Measurements from ENCODE around the gene PLAC1. TPM values are rescaled to one million over a fixed set of nuclear protein-coding genes. Genes with fewer than 3 reads are reported as not detected.

The PLAC1 gene
- polyA plus RNA-seq, 12 donors = 0.76 to 4.0 (median 2.0) TPM; not detected in 2

DNA sequence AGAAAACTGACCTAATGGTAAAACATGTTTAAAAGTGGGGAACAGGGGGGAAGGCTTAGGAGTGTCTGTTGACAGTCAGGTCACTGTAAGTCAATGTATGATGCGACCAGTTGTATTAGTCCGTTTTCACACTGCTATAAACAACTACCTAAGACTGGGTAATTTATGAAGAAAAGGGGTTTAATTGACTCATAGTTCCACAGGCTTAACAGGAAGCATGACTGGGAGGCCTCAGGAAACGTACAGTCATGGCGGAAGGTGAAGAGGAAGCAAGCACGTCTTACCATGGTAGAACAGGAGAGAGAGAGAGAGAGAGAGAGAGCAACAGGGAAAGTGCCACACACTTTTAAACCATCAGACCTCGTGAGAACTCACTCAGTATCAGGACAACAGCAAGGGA, 13.0 kb upstream of the PLAC1 start:
- no peak for DNase-seq

DNA sequence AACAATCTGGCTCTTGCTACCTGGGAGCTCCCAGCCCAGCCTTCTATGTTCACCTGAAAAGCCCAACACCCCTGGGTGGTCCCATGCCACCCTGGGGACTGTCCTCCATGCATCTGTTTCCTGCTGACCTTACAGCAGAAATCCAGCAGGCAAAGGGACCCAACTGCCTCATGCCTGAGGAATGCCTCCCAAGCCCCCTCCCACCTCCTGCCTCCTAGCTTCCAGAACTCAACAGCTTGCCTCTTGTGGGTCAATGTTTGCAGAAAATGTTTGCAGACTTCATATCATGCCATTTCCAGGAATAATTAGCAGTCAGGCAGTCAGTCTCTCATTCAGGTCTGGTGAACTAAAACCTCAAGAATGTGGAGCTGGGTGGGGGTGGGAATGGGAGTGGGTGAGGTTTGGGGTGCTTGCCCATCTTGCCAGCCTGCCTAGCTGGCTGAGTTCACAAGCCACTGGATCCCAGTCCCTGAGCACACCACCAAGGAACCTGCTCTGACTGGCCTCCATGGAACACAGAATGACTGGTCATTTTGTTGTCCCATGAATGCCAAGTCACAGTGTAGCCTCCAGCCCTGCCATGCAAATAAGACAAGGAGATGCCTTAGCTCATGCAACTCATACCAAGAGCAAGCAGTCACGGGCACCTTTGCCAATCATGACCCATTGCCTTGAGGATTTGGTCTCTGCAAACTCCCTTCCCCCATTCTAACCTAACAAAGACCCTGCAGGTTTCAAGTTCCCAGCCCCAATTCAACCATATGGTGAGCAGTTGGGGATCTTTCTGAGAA, 12.1 kb upstream of the PLAC1 start:
- no peak for DNase-seq

DNA sequence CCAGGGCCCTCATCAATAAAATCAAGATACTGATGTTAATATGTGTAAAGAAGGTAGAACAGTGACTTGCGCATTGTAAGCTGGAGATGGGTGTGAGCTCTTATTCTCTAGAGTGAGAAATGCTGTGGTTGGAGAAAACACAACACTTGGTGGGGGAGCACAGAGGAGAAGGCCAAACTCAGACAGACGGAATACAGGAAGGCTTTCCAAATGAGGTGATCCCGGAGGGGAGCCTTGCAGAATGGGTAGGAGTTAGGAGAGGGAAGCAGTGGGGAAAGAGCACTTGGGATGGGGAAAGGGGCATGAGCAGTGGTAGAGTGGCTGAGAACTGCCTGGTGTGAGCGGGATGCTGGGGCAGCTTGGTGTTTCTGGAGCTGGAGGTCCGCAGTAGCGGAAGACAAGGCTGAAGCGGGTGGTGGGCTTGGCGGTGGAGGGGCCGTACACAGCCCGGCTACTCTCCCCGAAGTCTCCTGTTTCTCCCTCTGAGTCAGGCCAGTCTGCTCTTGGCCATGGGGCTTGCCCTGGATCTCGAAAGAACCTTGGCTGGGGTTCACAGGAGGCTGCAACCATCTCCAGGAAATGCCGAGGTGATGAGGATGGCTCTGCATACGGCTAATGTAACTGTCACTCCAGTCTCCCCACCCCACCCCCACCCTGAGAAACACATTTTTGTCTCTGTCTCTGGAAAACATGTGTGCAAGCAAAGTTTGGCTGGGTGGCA, 11.3 kb upstream of the PLAC1 start:
- DNase-seq = peak; percentile 70

DNA sequence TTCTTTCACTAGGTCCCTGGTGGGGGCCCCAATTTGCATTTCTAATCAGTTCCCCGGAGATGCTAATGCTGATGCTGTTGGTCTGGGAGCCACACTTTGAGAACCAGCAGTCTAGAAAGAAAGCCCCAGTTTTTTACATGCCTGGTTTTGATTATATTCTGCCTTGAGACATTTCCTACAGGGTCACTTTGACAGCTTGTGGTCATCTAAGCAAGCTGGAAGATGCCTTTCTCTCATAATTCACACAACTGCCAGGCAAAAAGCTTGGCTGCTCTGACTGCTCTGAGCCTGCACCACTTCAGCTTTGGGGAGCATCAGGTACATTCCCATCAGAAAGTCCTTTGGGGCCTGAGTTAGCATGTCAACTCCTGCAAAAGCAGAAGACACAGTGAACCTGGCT, 5.9 kb upstream of the PLAC1 start:
- DNase-seq = no peak

DNA sequence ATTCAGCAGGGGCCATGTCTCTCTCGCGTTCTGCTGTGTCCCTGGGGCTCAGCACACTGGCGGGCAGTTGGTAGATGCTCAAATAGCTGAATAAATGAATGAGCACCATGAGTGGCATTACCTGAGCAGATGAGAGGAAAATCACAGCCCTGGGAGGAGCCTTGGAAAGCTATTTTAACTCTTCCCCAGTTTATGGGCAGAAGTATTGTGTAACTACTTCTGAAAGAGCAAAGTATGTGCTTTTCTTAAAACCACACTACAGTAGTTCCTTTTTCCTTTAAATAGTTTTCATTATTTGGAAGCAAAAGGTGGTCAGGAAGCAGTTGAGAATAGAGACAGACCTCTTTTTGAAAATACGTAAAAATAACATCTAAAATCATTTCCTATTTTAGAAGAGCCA, 3.0 kb upstream of the PLAC1 start:
- DNase-seq = no peak

DNA sequence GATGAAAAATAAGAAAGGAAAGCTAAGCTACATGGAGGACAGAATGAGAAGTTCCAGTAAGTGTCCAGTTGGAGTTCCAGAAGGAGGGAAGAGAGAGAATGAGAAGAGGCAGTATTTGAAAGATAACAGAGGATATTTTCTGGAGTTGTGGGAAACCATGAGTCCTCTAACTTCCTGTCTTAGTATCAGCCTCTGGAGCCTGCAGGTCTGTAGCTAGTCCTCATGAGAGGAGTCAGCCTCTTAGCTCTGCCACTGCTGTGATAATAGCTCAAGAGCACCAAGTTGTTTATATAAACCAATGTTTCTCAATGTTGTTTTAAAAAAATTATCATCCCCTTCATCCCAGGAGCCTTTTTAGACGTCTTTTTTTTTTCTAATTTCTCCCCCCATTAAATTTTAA, 2.4 kb upstream of the PLAC1 start:
- DNase-seq = no peak

DNA sequence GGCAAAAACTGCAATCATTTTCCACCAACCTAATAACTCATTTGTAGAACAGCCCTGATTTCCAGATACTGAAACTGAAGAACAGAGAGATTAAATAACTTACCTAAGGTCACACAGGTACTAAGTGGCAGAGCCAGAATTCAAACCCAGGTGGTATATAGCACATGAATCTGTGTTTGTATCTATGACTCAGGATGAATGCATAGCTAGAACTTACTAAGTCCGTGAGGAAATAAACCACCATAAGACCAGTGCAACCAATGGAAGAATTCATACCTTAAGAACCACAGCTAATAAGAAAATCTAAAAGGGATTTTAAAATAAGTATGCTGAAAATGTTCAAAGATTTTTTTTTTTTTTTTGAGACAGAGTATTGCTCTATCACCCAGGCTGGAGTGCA, 1.5 kb upstream of the PLAC1 start:
- DNase-seq = no peak

DNA sequence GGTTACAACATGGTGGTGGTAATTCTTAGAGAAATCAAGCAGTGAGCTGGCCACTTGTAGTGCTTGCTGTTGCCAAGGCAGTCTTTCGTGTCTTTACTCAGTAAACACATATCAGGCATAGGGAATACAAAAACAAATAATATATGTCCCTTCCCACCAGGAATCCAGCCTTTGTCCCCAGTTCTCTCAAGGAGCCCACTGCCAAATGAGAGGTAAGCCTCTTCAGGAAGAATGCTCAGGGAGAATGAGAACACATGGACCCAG, 421 bp upstream of the PLAC1 start:
- DNase-seq = no peak

DNA sequence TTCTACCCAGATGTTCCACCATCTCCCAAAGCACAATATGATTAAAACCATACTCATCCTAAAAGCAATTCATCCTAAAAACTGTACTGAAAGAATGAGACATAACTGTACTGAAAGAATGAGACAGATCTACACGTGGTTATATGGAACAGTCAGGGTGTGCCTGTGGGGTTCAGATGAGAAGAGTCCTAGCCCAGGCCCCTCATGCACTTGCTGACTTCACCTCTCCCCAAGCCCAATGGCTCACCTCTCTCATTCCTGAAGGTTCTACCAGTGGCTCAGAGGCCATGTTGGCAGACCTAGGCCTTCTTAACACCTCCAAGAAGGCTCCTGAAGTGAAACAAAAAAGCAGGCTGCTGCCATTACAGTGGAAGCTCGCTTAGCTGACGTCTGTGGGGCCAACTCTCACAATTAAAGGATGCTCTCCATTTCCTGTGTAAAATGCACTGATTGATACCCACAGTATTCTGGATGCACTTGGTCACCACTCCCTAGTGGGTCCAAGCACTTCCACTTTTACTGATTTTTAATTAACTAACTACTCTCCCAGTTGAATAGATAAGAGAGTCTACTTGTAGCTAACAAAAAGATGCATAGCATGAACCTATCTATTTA, 3.8 kb downstream of the PLAC1 start:
- DNase-seq = no peak

DNA sequence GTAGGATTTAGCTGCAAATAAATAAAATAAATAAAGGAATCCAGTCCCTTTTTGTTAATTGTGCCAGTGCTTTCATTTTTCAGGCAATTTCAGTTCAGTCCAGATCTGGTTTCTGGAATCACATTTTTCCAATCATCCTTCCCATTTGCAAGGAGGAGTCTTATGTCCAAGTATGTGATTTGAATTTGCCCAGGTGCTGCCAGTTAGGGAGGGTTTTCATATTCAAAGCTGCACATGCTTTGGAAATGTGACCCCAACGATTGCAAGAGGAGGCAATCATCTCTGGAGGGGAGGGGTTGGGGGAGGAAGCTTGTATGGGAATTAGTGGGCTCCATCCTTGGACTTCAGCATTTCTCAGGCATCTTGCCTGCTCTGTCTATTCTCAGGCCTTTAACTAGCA, 4.4 kb downstream of the PLAC1 start:
- DNase-seq = no peak

DNA sequence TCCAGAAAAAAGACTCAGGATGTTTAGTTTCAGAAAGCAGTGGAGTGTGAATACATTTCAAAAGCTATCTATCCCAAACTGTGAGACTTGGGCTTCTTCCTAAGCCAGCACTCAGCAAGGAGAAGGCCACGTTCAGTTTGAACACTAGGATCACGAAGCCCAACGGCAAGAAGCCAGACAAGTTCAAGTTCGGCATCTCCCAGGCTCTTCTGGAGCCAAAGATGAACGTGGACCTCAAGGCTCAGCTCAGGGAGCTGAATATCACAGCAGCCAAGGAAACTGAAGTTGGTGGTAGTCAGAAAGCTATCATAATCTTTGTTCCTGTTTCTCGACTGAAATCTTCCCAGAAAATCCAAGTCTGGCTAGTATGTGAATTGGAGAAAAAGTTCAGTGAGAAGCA, 7.6 kb downstream of the PLAC1 start:
- DNase-seq = peak; percentile 50

DNA sequence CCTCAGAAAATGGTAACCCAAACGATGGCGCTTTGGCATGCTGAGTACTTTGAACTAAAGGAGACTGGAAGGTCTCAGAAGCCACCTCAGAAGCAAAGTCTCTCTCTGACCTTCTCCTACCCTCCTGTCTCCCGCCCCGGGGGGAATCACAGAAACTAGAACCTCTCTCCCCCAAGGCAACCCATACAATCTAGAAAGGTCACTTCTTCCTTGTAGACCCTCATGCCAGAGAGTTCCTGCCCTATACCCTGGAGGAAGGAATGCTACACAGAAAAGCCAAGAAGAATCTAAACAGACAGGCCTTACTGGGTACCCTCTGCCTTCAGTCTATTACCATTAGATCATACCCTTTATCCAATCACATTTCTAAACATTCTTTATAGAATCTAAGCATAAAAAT, 8.5 kb downstream of the PLAC1 start:
- no peak for DNase-seq

DNA sequence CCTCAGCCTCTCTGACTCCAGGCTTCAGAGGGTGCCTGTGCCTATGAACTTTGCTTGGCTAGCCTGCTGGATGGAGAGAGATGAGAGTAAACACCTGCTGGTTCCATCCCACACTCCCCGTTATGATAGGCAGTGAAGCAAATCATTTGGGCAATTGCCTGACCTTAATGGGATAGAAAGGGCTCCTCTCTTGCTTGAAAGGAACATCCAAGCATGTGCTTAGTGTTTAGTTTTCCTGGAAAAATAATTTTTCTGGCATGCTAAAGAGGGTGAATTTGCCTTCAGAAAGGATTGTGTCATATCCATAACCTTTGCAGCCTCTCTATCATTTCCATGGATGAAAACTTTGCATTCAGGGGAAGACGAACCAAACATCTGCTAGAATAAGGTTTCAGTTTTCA, 10.8 kb downstream of the PLAC1 start:
- no peak for DNase-seq

DNA sequence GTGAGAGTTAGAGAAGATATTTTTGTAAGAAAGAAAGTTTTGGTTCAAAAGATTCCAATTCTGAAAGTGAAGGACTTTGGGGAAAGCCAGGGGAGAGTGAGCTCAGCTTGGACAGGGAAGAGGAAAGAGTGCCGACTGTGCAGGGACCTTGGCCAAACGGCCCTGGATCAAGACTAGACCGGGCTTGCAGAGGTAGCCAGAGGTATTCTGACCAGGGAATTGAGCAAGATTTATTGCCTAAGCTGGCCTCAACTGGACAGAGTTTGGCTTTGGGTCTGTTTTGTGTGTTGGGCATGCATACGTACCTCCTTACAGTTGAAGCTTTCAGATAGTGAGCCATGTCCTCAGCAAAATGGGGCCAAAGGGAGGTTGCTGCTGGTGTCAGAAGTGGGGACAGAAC, 11.6 kb downstream of the PLAC1 start:
- peak; percentile 68 for DNase-seq

DNA sequence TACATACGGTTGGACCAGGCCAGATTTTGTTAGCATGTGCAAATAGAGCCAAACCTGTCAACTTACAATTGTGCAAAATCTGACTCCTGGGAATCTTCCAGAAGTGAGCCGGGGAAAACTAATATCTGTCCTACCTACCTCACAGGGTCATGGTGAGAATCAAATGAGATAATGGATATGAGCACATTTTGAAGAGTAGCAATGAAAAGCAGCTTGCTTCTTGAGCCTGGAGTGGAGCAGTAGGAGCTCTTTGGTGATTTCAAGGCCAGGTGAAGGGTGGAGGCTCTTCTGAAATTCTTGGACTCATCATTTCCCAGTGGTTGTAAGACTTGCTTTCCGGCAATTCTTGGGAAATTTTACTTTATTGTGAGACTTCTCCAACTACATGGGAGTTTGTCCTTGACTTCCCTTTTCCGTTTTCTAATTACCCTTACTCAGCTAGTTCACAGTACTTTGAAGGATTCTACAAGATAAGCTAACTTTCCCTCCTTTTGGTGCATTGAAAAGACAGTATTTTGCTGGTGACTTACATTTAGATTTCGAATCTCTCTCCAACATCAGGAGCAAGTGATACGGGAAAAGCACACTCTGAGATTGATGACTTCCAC, 12.2 kb downstream of the PLAC1 start:
- DNase-seq = no peak

DNA sequence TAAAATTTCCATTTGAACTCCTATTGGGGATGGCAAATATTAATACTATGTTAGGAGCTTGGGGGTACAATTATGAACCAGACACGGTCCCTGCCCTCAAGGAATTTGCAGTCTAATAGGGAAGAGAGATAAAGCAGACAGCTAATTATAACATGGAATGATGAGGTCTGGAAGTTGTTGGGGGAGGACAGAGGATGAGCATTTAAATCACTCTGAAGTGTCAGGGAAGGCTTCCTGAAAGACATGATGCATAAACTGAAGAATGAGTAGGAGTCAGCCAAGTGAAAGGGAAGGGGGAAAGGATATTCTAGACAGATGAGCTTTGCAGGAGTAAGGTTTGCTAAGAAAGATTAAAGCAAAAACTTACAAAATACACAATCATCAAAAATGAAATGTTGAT, 15.9 kb downstream of the PLAC1 start:
- no peak for DNase-seq

DNA sequence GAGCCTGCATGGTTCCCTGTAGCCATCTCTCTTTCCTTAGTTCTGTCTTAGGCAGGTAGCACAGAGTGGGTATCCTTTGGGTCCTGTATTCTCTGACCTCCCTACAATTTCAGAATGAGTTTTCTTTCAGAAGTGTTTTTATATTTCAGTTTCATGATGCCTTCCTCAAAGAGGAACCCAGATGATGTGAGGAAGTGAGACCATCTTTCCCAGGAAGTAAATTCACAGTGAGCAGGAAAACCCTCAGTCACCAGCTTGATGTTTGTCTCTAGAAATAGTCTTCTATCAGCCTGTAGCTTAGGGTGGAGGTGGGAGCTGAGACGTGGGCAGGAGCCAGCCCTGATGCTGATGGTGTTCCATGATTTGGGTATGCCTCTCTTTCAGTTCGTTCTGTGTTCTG, 16.9 kb downstream of the PLAC1 start:
- no peak for DNase-seq

DNA sequence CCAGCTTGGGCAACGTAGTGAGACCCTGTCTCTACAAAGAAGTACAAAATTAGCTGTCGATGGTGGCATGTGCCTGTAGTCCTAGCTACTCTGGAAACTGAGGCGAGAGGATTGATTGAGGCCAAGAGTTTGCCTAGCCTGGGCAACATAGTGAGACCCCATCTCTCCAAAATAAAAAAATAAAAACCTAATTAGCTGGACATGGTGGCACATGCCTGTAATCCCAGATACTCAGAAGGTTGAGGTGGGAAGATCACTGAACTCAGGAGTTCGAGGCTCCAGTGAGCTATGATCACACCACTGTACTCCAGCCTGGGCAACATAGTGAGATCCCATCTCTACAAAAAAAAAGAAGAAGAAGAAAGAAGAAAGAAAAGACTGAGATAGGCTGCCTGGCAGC, 17.4 kb downstream of the PLAC1 start:
- DNase-seq = no peak

DNA sequence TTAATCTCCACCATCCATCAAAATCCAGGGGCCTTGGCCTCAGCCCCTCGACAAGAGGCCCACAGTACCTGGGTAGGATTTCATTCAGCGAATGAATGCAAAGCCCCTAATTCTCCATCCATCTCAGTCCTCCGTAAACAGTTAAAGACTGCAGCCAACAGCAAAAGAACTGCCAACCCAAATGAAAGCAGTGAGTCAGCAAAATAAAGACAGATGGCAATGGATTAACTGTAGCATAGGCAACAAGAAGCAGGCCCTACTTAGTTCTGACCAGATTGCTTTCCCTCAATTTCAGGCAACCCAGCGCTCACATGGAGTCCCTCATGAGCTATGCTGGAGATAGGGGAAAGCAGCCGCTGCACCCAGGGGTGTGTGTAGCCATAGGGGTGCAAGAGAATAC, 21.4 kb downstream of the PLAC1 start:
- no peak for DNase-seq

DNA sequence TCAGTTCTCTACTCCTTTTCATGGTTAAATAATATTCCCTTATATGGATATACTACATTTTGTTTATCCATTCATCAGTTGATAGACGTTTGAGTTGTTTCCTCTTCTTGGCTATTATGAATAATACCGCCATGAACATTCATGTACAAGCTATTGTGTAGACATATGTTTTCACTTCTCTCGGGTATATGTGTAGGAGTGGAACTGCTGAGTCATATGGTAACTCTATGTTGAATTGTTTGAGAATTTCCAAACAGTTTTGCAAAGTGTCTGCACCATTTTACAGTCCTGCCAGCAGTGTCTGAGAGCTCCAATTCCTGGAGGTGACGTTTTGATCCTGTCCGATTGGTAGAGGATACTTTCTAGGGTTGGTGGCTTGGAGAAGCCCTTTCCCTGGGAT, 23.6 kb downstream of the PLAC1 start:
- no peak for DNase-seq

DNA sequence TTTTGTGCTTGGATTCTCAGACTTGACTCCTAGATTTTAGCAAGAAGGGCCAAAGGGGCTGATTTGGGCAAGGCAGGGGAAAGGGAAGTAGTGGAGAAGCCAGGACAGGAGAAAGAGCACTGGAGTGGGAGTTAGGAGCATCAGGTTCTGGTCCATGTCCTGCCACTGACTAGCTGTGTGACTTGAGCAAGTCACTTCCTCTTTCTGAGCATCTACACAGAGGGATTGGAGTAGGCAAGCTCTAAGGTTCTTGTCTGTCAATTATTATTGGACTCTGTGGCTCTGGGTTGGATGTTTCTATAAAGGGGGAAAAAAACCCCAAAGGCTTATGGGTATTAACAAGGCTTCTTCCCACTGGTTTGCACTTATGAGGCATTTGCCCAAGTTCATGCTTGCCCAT, 24.4 kb downstream of the PLAC1 start:
- no peak for DNase-seq

DNA sequence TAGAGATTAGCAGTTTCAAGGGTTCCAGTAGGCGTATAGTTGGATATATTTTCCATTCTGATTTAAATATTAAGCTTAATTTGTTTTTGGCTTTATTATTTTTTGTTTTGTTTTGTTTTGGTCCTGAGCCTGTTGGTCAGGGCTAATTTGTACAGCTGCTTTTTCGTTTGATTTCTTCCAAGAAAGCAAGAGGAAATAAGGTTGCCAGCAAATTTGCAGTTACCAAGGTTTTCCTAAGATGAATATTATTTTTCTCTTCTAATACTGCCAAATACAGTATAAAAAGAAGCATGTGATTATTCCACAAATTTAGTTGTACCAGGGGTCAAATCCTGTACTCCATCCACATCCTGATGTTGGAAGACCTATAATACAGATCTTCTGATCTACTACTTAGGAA, 24.9 kb downstream of the PLAC1 start:
- DNase-seq = peak; percentile 40

DNA sequence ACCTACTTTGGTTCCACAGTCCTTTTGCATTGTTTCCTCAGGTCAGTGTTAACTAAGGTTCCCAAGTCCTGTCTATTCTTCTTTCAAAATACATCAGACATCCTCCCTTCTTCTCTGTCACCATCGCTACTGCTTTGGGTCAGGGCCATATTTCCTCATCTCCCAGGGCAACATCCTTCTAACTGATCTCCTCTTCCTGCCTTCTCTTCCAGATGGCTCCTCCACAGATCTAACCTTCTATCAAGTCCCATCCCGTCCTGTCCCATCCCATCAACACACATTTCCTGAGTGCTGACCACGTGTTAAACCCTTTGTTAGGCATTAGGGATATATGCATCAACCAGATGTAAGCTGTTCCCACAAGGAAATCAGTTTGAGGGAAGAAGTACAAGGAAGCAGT, 25.9 kb downstream of the PLAC1 start:
- no peak for DNase-seq
